Caco-2 (cell line): Measurements from ENCODE around the gene S100A16. TPM values are rescaled to one million over a fixed set of nuclear protein-coding genes. Genes with fewer than 3 reads are reported as not detected.
"Not testable (repeated sequence)": the region's sequence is repeated elsewhere in the genome, so short reads cannot be mapped to it uniquely, and the experiment has no call there.

ENCODE experiments used
- BruUV-seq: library from RNA; stranded (reverse); fragments of 400-500 nt; replicated peaks from 2 replicates; lab custom pipeline; 2021; lab: Mats Ljungman, UMichigan
- CTCF ChIA-PET: fragments of 300-600 bp; sonication (Branson Sonifier 250); formaldehyde crosslinking; loops from one replicate; lab custom pipeline; 2022; ENCODE audit warnings: antibody characterized with exemption; lab: Charles Lee
- POLR2A ChIA-PET: fragments of 300-600 bp; sonication (Branson Sonifier 250); formaldehyde crosslinking; loops from one replicate; lab custom pipeline; 2022; ENCODE audit warnings: antibody characterized with exemption; lab: Charles Lee
- DNase-seq, 2 experiments: peaks; one replicate each; pipeline versions ENCODE4 v3.0.0 to v3.0.0-alpha.2; 2020 to 2022
- H3K27me3 ChIP-seq: replicated peaks from 2 replicates; pipeline ENCODE4 v1.6.0; 2011; ENCODE audit warnings: low read length; ENCODE audit not compliant: control insufficient read depth, insufficient read depth
- H3K36me3 ChIP-seq: 2 replicates; pipeline ENCODE4 v1.5.1; 2011; ENCODE audit warnings: low read length; ENCODE audit not compliant: control insufficient read depth, insufficient read depth
- H3K4me1 ChIP-seq: fragments of 250-450 bp; sonication (Bioruptor Pico); 2 replicates; pipeline ENCODE4 v1.5.1; 2020; ENCODE audit warnings: mild to moderate bottlenecking
- H3K4me3 ChIP-seq: 2 replicates; pipeline ENCODE4 v1.5.1; 2011; ENCODE audit warnings: low read depth, mild to moderate bottlenecking, control low read depth, low read length
- H3K9me3 ChIP-seq: fragments of 250-450 bp; sonication (Bioruptor Pico); 2 replicates; pipeline ENCODE4 v1.5.1; 2020; ENCODE audit warnings: mild to moderate bottlenecking, moderate library complexity
- H3K27ac Mint-ChIP-seq: one replicate; pipeline ENCODE4 v1.8.0; 2022; ENCODE audit warnings: mixed read lengths; ENCODE audit not compliant: unreplicated experiment
- H3K27me3 Mint-ChIP-seq: one replicate; pipeline ENCODE4 v1.8.0; 2022; ENCODE audit warnings: mixed read lengths; ENCODE audit not compliant: insufficient read depth, unreplicated experiment
- H3K36me3 Mint-ChIP-seq: one replicate; pipeline ENCODE4 v1.8.0; 2022; ENCODE audit warnings: mild to moderate bottlenecking, mixed read lengths; ENCODE audit not compliant: insufficient read depth, unreplicated experiment
- H3K4me1 Mint-ChIP-seq: one replicate; pipeline ENCODE4 v1.8.0; 2022; ENCODE audit warnings: low read depth, mixed read lengths; ENCODE audit not compliant: unreplicated experiment
- H3K4me3 Mint-ChIP-seq: one replicate; pipeline ENCODE4 v1.8.0; 2022; ENCODE audit warnings: mild to moderate bottlenecking, moderate library complexity, mixed read lengths; ENCODE audit not compliant: unreplicated experiment
- H3K9me3 Mint-ChIP-seq: one replicate; pipeline ENCODE4 v1.8.0; 2022; ENCODE audit warnings: mixed read lengths; ENCODE audit not compliant: unreplicated experiment
- CTCF ChIP-seq, 2 experiments: fragments of 200-600 bp in 1 of 2; IDR thresholded peaks; 1 replicate in 1 of 2; 2 replicates in 1 of 2; pipeline versions ENCODE4 v1.5.1 to v1.8.0; 2011 to 2022; ENCODE audit warnings: antibody characterized with exemption in 1 of 2, control low read depth in 1 of 2, inconsistent platforms in 1 of 2, low read depth in 1 of 2, low read length in 1 of 2, mild to moderate bottlenecking in 1 of 2, moderate library complexity in 1 of 2; ENCODE audit not compliant: insufficient read depth in 1 of 2, severe bottlenecking in 1 of 2, unreplicated experiment in 1 of 2
- intact Hi-C: fragments of 100-400 bp; cut with micrococcal nuclease; formaldehyde crosslinking; loops from one replicate; pipeline ENCODE4 v1.10.0; 2022; ENCODE audit not compliant: unreplicated experiment
- total RNA-seq: library from RNA; stranded (reverse); gene quantifications from 2 replicates; pipeline ENCODE4 v1.2.3, GENCODE V29; 2022

S100A16 gene
- total RNA-seq, 1 experiment from 2014 or later = 243 TPM

- CTCF ChIA-PET = no interaction called here
- intact Hi-C loops = no loop called here
- no TSS peak for BruUV-seq
- Histone ChIP-seq H3K4me1 (no peaks in the 10 kb centered on the region), H3K27me3 (no peaks in the 10 kb centered on the region), H3K36me3 (no peaks in the 10 kb centered on the region), H3K4me3 (no peak overlapping the region), H3K9me3 (no peaks in the 10 kb centered on the region)
- Mint-ChIP-seq H3K27me3 (no peaks in the 10 kb centered on the region), H3K9me3 (no peaks in the 10 kb centered on the region), H3K4me1 (no peaks in the 10 kb centered on the region), H3K27ac (no peak overlapping the region), H3K36me3 (no peaks in the 10 kb centered on the region), H3K4me3 (no peak overlapping the region)
- TF ChIP-seq CTCF (IDR thresholded peaks at IDR 0.05; ENCODE audit: insufficient read depth in 1 of 2, low read depth in 1 of 2, low read length in 1 of 2, severe bottlenecking in 1 of 2, unreplicated experiment in 1 of 2) = no peak
- DNase-seq = no peak
- POLR2A ChIA-PET = no interaction called here
Observed at GRCh38 chr1:153597206-153597605, 15.7 kb downstream of the S100A16 start.

- Mint-ChIP-seq H3K36me3 (no peaks in the 10 kb centered on the region), H3K4me1 (peaks cover 10% of the 10 kb centered on the region), H3K27me3 (no peaks in the 10 kb centered on the region), H3K4me3 (no peak overlapping the region), H3K27ac (no peak overlapping the region), H3K9me3 (no peaks in the 10 kb centered on the region)
- Histone ChIP-seq H3K36me3 (no peaks in the 10 kb centered on the region), H3K9me3 (no peaks in the 10 kb centered on the region), H3K4me3 (no peak overlapping the region), H3K4me1 (0 out of 2 replicates have a peak, but pooled peaks cover 7% of the 10 kb centered on the region), H3K27me3 (no peaks in the 10 kb centered on the region)
- intact Hi-C loops = no loop called here
- no TSS peak for BruUV-seq
- POLR2A ChIA-PET = no interaction called here
- TF ChIP-seq CTCF (IDR thresholded peaks at IDR 0.05; ENCODE audit: insufficient read depth in 1 of 2, low read depth in 1 of 2, low read length in 1 of 2, severe bottlenecking in 1 of 2, unreplicated experiment in 1 of 2) = no peak
- no peak for DNase-seq
- CTCF ChIA-PET = no interaction called here
Observed at GRCh38 chr1:153592748-153593147, 20.2 kb downstream of the S100A16 start.

GRCh38 chr1:153588482-153588881 is 24.5 kb downstream of the S100A16 start:
- no peak for TF ChIP-seq CTCF (IDR thresholded peaks at IDR 0.05; ENCODE audit: insufficient read depth in 1 of 2, low read depth in 1 of 2, low read length in 1 of 2, severe bottlenecking in 1 of 2, unreplicated experiment in 1 of 2)
- H3K27me3 Mint-ChIP-seq = no peaks in the 10 kb centered on the region
- Histone ChIP-seq H3K4me3 (no peak overlapping the region), H3K4me1 (peaks cover 21% of the 10 kb centered on the region), H3K9me3 (no peaks in the 10 kb centered on the region), H3K27me3 (no peaks in the 10 kb centered on the region), H3K36me3 (no peaks in the 10 kb centered on the region)
- H3K27ac Mint-ChIP-seq = no peak overlapping the region
- DNase-seq = no peak
- ChIA-PET CTCF (no interaction called here), POLR2A (no interaction called here)
- H3K36me3 Mint-ChIP-seq = no peaks in the 10 kb centered on the region
- BruUV-seq = no TSS peak
- intact Hi-C loops = no loop called here
- H3K4me3 Mint-ChIP-seq = no peak overlapping the region
- H3K4me1 Mint-ChIP-seq = peaks cover 32% of the 10 kb centered on the region
- H3K9me3 Mint-ChIP-seq = no peaks in the 10 kb centered on the region

GRCh38 chr1:153588033-153588432 is 24.9 kb downstream of the S100A16 start:
- CTCF ChIA-PET, H3K4me3 Mint-ChIP-seq: not testable (repeated sequence)

More at GRCh38 chr1:153588033-153588432, 24.9 kb downstream of the S100A16 start:
- intact Hi-C loops, POLR2A ChIA-PET, H3K9me3 ChIP-seq, H3K27ac Mint-ChIP-seq, H3K36me3 ChIP-seq, DNase-seq, H3K9me3 Mint-ChIP-seq, H3K36me3 Mint-ChIP-seq, BruUV-seq, H3K27me3 Mint-ChIP-seq, H3K27me3 ChIP-seq, H3K4me3 ChIP-seq: not testable (repeated sequence)
- H3K4me1 ChIP-seq = peaks cover 24% of the 10 kb centered on the region
- H3K4me1 Mint-ChIP-seq = peaks cover 32% of the 10 kb centered on the region
